ENCODE data around the gene KLHL33.

Gene KLHL33

DNA sequence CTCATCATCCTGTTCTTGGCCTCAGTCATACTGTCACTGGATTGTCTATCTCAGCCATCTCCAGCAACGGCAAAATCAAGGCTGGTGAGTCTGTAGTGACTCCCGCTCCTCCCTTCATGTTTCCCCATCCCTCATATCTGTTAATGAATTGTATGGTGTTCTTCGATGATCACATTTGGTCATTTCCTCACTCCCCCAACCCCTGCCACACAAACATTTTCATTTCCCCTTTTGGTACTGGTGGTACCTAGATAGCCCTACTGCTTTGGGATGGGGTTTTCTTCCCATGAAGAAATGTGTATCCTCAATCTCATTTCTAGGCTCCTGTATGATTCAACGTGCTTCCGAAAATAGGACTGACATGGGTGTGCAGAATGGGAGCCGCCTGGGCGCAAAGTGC is 2.7 kb upstream of the KLHL33 start:
- no peak overlapping the region for H3K27ac ChIP-seq (ENCODE audit: extremely low read depth, low read depth, low read length)
- H3K9me3 ChIP-seq (ENCODE audit: control insufficient read depth, insufficient read depth, low read depth, low read length) = no peaks in the 10 kb centered on the region
- ChIA-PET CTCF (no interaction called here), POLR2A (no interaction called here)
- no peaks in the 10 kb centered on the region for H3K4me1 ChIP-seq (ENCODE audit: control insufficient read depth, insufficient read depth, low read length)
- TF ChIP-seq FEZF1 (tag by site-specific recombination; IDR thresholded peaks at IDR 0.05) (no peak), ZNF530 (tag by site-specific recombination; IDR thresholded peaks at IDR 0.05; ENCODE audit: low read depth) (no peak), ZNF302 (tag by site-specific recombination; IDR thresholded peaks at IDR 0.05; ENCODE audit: low read depth) (no peak), ZNF324 (tag by site-specific recombination; IDR thresholded peaks at IDR 0.05) (no peak), ZNF2 (tag by site-specific recombination; IDR thresholded peaks at IDR 0.05) (no peak), ZNF221 (tag by site-specific recombination; IDR thresholded peaks at IDR 0.05; ENCODE audit: borderline replicate concordance) (no peak), ZNF514 (tag by site-specific recombination; IDR thresholded peaks at IDR 0.05) (no peak), TRIM28 (IDR thresholded peaks at IDR 0.05; ENCODE audit: borderline replicate concordance, low read length) (no peak), ZNF548 (tag by site-specific recombination; IDR thresholded peaks at IDR 0.05) (no peak), PRDM1 (tag by site-specific recombination; IDR thresholded peaks at IDR 0.05) (no peak), ZNF510 (tag by site-specific recombination; IDR thresholded peaks at IDR 0.05; ENCODE audit: insufficient replicate concordance) (no peak), SP7 (tag by site-specific recombination; IDR thresholded peaks at IDR 0.05) (no peak), ZNF140 (tag by site-specific recombination; IDR thresholded peaks at IDR 0.05) (no peak)
- TF ChIP-seq, protein P1, sequence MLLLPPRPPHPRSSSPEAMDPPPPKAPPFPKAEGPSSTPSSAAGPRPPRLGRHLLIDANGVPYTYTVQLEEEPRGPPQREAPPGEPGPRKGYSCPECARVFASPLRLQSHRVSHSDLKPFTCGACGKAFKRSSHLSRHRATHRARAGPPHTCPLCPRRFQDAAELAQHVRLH (tag by site-specific recombination; IDR thresholded peaks at IDR 0.05) = no peak
- no peak overlapping the region for H3K4me3 ChIP-seq (ENCODE audit: low read depth, low read length)
- no peaks in the 10 kb centered on the region for H3K36me3 ChIP-seq (ENCODE audit: control insufficient read depth in 2 of 2, insufficient read depth in 1 of 2, low read length in 2 of 2)

DNA sequence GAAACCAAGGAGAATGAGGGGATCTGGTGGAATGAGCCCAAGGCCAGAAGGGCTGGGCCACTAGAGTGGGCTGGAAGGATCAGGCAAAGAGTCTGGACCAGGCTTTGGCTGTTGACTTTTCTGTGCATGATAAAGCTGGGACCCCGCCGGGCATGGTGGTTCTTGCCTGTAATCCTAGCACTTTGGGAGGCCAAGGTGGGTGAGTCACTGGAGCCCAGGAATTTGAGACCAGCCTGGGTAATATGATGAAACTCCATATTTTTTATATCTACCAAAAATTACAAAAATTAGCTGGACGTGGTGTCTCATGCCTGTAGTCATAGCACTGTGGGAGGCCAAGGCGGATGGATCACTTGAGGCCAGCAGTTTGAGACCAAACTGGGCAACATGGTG is 393 bp upstream of the KLHL33 start:
- POLR2A ChIA-PET = no interaction called here
- Histone ChIP-seq H3K36me3 (ENCODE audit: control insufficient read depth in 2 of 2, insufficient read depth in 1 of 2, low read length in 2 of 2) (no peaks in the 10 kb centered on the region), H3K27ac (ENCODE audit: extremely low read depth, low read depth, low read length) (no peak overlapping the region), H3K4me3 (ENCODE audit: low read depth, low read length) (no peak overlapping the region), H3K9me3 (ENCODE audit: control insufficient read depth, insufficient read depth, low read depth, low read length) (no peaks in the 10 kb centered on the region), H3K4me1 (ENCODE audit: control insufficient read depth, insufficient read depth, low read length) (no peaks in the 10 kb centered on the region)
- CTCF ChIA-PET = interaction anchor here (0.6 kb wide), 2 partner anchors 8 to 18 kb away, joined by 3 read pairs; partner anchors contain the start of genes APEX1 and OSGEP
- TF ChIP-seq, protein P2, sequence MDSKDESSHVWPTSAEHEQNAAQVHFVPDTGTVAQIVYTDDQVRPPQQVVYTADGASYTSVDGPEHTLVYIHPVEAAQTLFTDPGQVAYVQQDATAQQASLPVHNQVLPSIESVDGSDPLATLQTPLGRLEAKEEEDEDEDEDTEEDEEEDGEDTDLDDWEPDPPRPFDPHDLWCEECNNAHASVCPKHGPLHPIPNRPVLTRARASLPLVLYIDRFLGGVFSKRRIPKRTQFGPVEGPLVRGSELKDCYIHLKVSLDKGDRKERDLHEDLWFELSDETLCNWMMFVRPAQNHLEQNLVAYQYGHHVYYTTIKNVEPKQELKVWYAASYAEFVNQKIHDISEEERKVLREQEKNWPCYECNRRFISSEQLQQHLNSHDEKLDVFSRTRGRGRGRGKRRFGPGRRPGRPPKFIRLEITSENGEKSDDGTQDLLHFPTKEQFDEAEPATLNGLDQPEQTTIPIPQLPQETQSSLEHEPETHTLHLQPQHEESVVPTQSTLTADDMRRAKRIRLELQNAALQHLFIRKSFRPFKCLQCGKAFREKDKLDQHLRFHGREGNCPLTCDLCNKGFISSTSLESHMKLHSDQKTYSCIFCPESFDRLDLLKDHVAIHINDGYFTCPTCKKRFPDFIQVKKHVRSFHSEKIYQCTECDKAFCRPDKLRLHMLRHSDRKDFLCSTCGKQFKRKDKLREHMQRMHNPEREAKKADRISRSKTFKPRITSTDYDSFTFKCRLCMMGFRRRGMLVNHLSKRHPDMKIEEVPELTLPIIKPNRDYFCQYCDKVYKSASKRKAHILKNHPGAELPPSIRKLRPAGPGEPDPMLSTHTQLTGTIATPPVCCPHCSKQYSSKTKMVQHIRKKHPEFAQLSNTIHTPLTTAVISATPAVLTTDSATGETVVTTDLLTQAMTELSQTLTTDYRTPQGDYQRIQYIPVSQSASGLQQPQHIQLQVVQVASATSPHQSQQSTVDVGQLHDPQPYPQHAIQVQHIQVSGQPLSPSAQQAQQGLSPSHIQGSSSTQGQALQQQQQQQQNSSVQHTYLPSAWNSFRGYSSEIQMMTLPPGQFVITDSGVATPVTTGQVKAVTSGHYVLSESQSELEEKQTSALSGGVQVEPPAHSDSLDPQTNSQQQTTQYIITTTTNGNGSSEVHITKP (tag by site-specific recombination; IDR thresholded peaks at IDR 0.05) = peak; percentile 72
- TF ChIP-seq ZNF561 (tag by site-specific recombination; IDR thresholded peaks at IDR 0.05; ENCODE audit: borderline replicate concordance) = no peak

DNA sequence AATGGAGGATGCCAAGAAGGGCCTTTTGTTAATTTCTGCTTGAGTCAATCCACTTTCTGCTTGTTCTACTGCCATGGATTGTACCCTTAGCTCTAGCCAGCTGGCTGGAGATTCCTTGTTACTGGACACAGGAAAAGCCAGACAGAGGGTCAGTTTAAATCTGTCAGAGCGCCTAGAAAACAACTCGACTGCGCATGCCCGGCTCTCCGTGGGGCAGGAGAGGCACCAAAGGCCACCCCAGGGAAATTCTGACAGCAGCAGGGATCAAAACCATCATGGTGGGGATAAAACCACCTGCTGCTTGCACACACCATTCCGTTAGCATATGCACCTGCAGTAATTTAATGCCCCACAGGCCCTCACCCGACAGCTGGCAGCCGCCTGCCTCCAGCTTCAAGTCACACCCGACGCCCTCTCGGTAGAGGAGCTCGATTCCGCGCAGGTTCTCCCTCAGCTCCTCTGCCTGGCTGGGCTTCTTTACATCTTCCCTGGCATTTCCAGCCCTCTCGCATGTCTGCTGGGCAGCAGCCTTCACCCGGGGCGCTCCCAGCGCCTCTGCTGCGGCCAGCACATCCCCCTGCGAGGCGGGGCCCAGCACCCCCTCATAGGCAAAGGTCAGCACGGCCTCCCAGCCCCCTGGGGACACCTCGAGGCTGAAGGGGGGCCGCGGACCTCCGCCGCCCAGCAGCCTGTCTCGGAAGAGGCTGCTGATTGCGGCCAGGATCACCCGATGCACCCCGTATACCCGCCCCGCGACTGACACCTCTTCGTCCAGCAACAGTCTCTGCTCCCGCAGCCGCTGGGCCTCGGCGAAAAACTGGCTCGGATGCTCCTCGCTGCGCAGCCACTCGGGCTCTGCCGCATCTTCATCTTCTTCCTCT is 1.0 kb downstream of the KLHL33 start:
- H3K36me3 ChIP-seq (ENCODE audit: control insufficient read depth in 2 of 2, insufficient read depth in 1 of 2, low read length in 2 of 2) = no peaks in the 10 kb centered on the region
- POLR2A ChIA-PET = interaction anchor here (0.6 to 1.9 kb wide), 3 partner anchors 20 to 24 kb away, joined by 3 to 5 read pairs (median 3); partner anchors contain the start of genes APEX1, OSGEP and TEP1
- CTCF ChIA-PET = no interaction called here
- H3K4me3 ChIP-seq (ENCODE audit: low read depth, low read length) = no peak overlapping the region
- no peak for TF ChIP-seq ZNF221 (tag by site-specific recombination; IDR thresholded peaks at IDR 0.05; ENCODE audit: borderline replicate concordance)
- TF ChIP-seq ZNF146 (tag by site-specific recombination; IDR thresholded peaks at IDR 0.05) = no peak
- no peak for TF ChIP-seq KLF7 (tag by site-specific recombination; IDR thresholded peaks at IDR 0.05; ENCODE audit: borderline replicate concordance)
- TF ChIP-seq ZNF350 (tag by site-specific recombination; IDR thresholded peaks at IDR 0.05) = no peak
- no peak for TF ChIP-seq ZNF266 (tag by site-specific recombination; IDR thresholded peaks at IDR 0.05; ENCODE audit: low read depth)
- no peak for TF ChIP-seq GLIS1 (tag by site-specific recombination; IDR thresholded peaks at IDR 0.05)
- TF ChIP-seq, protein P3, sequence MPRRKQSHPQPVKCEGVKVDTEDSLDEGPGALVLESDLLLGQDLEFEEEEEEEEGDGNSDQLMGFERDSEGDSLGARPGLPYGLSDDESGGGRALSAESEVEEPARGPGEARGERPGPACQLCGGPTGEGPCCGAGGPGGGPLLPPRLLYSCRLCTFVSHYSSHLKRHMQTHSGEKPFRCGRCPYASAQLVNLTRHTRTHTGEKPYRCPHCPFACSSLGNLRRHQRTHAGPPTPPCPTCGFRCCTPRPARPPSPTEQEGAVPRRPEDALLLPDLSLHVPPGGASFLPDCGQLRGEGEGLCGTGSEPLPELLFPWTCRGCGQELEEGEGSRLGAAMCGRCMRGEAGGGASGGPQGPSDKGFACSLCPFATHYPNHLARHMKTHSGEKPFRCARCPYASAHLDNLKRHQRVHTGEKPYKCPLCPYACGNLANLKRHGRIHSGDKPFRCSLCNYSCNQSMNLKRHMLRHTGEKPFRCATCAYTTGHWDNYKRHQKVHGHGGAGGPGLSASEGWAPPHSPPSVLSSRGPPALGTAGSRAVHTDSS (tag by site-specific recombination; IDR thresholded peaks at IDR 0.05) = 0 out of 2 replicates have a peak, but pooled peaks have one; percentile 42
- H3K27ac ChIP-seq (ENCODE audit: extremely low read depth, low read depth, low read length) = no peak overlapping the region
- H3K4me1 ChIP-seq (ENCODE audit: control insufficient read depth, insufficient read depth, low read length) = no peaks in the 10 kb centered on the region
- H3K9me3 ChIP-seq (ENCODE audit: control insufficient read depth, insufficient read depth, low read depth, low read length) = no peaks in the 10 kb centered on the region
